GM21619 (cell line): Measurements from ENCODE around the gene LIMS2.

Source experiments
- ATAC-seq: cut with Tn5 transposase; IDR thresholded peaks from one replicate; pipeline ENCODE4 v1.9.1; 2021; ENCODE audit not compliant: unreplicated experiment

The LIMS2 gene

GRCh38 chr2:127701651-127702394, 26.5 kb upstream of the LIMS2 start:
- ATAC-seq = peak; percentile 40

- ATAC-seq = peak; percentile 67
These were observed 25.9 kb upstream of the LIMS2 start, which contains the start of gene SFT2D3 for GRCh38 chr2:127701193-127701650. Gene SFT2D3 (plus strand): TSS chr2:127701497. CDS start chr2:127701529, 32 bp downstream.

- ATAC-seq = peak; percentile 55
These were observed 25.3 kb upstream of the LIMS2 start for GRCh38 chr2:127700527-127701192.

GRCh38 chr2:127698553-127699355, 23.4 kb upstream of the LIMS2 start:
- no peak for ATAC-seq

GRCh38 chr2:127697482-127698180, 22.3 kb upstream of the LIMS2 start:
- ATAC-seq = no peak

- ATAC-seq = no peak
These were observed 20.5 kb upstream of the LIMS2 start for GRCh38 chr2:127695491-127696472.

- ATAC-seq = no peak
These were observed 19.7 kb upstream of the LIMS2 start for GRCh38 chr2:127694986-127695385.

GRCh38 chr2:127690696-127691095, 15.4 kb upstream of the LIMS2 start:
- ATAC-seq = no peak

GRCh38 chr2:127688405-127688804, 13.1 kb upstream of the LIMS2 start:
- ATAC-seq = no peak

GRCh38 chr2:127685410-127686080, 10.2 kb upstream of the LIMS2 start:
- ATAC-seq = no peak

GRCh38 chr2:127683757-127684156, 8.4 kb upstream of the LIMS2 start:
- no peak for ATAC-seq

- no peak for ATAC-seq
These were observed 7.7 kb upstream of the LIMS2 start for GRCh38 chr2:127683056-127683455.

GRCh38 chr2:127681976-127682857, 6.9 kb upstream of the LIMS2 start:
- ATAC-seq = no peak

GRCh38 chr2:127681288-127681804, 6.0 kb upstream of the LIMS2 start:
- ATAC-seq = no peak

- no peak for ATAC-seq
These were observed 5.5 kb upstream of the LIMS2 start for GRCh38 chr2:127680706-127681287.

- ATAC-seq = no peak
These were observed 4.5 kb upstream of the LIMS2 start for GRCh38 chr2:127679680-127680361.

GRCh38 chr2:127678991-127679390, 3.7 kb upstream of the LIMS2 start:
- ATAC-seq = no peak
